Activated B cell treated with CpG ODN at 0.5 μM for 24 hours (primary cell): ENCODE measurements around the gene BFSP1. TPM values are rescaled to one million over a fixed set of nuclear protein-coding genes. Genes with fewer than 3 reads are reported as not detected.

ENCODE experiments used
- ATAC-seq: fragments of 200-7000 bp; cut with Tn5 transposase; one replicate; pipeline ENCODE4 v1.10.0; 2021; ENCODE audit warnings: low read depth, mild to moderate bottlenecking, moderate library complexity
- CTCF ChIA-PET: fragments of 350-600 bp; sonication (Branson Sonifier 250); formaldehyde crosslinking; loops from one replicate; lab custom pipeline; 2021; ENCODE audit warnings: antibody characterized with exemption; lab: Charles Lee
- POLR2A ChIA-PET: fragments of 350-600 bp; sonication (Branson Sonifier 250); formaldehyde crosslinking; loops from one replicate; lab custom pipeline; 2021; ENCODE audit warnings: antibody characterized with exemption; lab: Charles Lee
- DNase-seq: peaks from one replicate; pipeline ENCODE4 v3.0.0; 2022
- H3K27ac Mint-ChIP-seq: one replicate; pipeline ENCODE4 v1.8.0; 2020; ENCODE audit warnings: mixed read lengths
- H3K27me3 Mint-ChIP-seq: one replicate; pipeline ENCODE4 v1.8.0; 2021; ENCODE audit warnings: mixed read lengths
- H3K36me3 Mint-ChIP-seq: one replicate; pipeline ENCODE4 v1.8.0; 2021; ENCODE audit warnings: low read depth, mixed read lengths
- H3K4me1 Mint-ChIP-seq: one replicate; pipeline ENCODE4 v1.8.0; 2021; ENCODE audit warnings: mixed read lengths
- H3K4me3 Mint-ChIP-seq: one replicate; pipeline ENCODE4 v1.8.0; 2020; ENCODE audit warnings: mild to moderate bottlenecking, mixed read lengths
- H3K9me3 Mint-ChIP-seq: one replicate; pipeline ENCODE4 v1.8.0; 2020; ENCODE audit warnings: mixed read lengths
- intact Hi-C: fragments of 100-400 bp; cut with micrococcal nuclease; formaldehyde crosslinking; loops from one replicate; pipeline ENCODE4 v1.15.1; 2024
- total RNA-seq: library from RNA; stranded (reverse); gene quantifications from 2 replicates; pipeline ENCODE4 v1.2.3, GENCODE V29; 2022
- TF ChIP-seq, protein P1 (sequence below): fragments of 200-600 bp; IDR thresholded peaks from one replicate; pipeline ENCODE4 v1.8.0; 2022; ENCODE audit warnings: antibody characterized with exemption, mild to moderate bottlenecking

The BFSP1 gene
- total RNA-seq, 1 donor from 2014 or later, result not detected

DNA sequence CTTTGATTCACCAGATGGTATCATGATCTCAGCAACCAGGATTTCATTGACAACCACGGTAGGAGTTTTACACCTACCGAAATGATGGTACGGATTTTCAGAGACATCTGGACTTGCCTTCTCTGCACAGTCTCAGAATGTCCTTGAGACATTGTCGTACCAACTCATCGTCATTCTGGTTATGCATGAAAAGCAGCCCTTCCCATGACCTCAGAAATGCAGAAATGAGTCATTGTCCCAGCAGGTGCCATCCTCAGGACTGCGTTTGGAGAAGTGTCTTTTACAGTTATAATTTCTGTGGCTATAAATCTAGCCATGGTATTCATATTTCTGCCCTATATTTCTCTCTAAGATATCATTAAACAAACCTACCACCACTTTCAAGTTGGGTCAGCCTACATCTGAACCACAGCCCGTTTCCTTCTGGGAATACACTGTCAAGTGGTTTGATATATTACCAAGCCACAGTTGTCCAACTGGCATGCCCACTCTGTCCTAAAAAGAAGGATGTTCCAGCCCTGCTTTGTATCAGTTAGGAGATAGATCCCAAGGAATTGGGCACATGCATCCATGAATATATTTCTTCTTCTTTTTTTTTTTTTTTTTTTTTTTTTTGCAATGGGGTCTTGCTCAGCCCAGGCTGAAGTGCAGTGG, 7.5 kb upstream of the BFSP1 start:
- ChIA-PET POLR2A (interaction anchor here (0.6 kb wide), 1 partner anchor 493 kb away, joined by 4 read pairs; no protein-coding TSS in a partner anchor), CTCF (interaction anchor here (1.0 to 1.8 kb wide), 3 partner anchors 33 to 400 kb away, joined by 4 to 5 read pairs (median 4); no protein-coding TSS in a partner anchor)
- ATAC-seq (peak; percentile 79), DNase-seq (no peak)
- Mint-ChIP-seq H3K27me3 (peaks cover 29% of the 10 kb centered on the region), H3K4me1 (peaks cover 5% of the 10 kb centered on the region), H3K36me3 (no peaks in the 10 kb centered on the region), H3K9me3 (no peaks in the 10 kb centered on the region), H3K27ac (no peak overlapping the region), H3K4me3 (no peak overlapping the region)
- TF ChIP-seq, protein P1, sequence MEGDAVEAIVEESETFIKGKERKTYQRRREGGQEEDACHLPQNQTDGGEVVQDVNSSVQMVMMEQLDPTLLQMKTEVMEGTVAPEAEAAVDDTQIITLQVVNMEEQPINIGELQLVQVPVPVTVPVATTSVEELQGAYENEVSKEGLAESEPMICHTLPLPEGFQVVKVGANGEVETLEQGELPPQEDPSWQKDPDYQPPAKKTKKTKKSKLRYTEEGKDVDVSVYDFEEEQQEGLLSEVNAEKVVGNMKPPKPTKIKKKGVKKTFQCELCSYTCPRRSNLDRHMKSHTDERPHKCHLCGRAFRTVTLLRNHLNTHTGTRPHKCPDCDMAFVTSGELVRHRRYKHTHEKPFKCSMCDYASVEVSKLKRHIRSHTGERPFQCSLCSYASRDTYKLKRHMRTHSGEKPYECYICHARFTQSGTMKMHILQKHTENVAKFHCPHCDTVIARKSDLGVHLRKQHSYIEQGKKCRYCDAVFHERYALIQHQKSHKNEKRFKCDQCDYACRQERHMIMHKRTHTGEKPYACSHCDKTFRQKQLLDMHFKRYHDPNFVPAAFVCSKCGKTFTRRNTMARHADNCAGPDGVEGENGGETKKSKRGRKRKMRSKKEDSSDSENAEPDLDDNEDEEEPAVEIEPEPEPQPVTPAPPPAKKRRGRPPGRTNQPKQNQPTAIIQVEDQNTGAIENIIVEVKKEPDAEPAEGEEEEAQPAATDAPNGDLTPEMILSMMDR, result no peak
- intact Hi-C loops, result loop anchor here (1.0 kb wide), 1 partner anchor 31 kb away; no protein-coding TSS in a partner anchor

DNA sequence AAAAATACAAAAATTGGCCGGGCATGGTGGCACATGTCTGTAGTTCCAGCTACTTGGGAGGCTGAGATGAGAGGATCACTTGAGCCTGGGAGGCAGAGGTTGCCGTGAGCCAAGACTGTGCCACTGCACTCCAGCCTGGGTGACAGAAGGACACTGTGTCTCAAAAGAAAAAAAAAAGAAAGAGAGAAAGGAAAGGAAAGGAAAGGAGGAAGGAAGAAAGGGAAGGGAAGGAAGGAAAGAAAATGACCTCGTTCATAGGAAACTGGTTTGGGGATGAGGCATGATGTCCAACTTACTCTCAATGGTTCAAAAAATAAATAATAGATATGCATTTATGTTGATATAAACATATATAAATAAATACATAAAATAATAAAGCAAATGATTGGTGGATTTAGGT, 6.8 kb upstream of the BFSP1 start:
- Mint-ChIP-seq H3K9me3 (no peaks in the 10 kb centered on the region), H3K36me3 (no peaks in the 10 kb centered on the region), H3K4me1 (peaks cover 5% of the 10 kb centered on the region), H3K27me3 (peaks cover 26% of the 10 kb centered on the region), H3K4me3 (no peak overlapping the region), H3K27ac (no peak overlapping the region)
- ChIA-PET POLR2A (no interaction called here), CTCF (interaction anchor here (1.3 to 1.8 kb wide), 2 partner anchors 364 to 399 kb away, joined by 5 to 7 read pairs; no protein-coding TSS in a partner anchor)
- no peak for DNase-seq
- no peak for ATAC-seq
- TF ChIP-seq, protein P1, result no peak
- intact Hi-C loops, result loop anchor here (1.0 kb wide), 10 partner anchors 31 to 738 kb away; no protein-coding TSS in a partner anchor

DNA sequence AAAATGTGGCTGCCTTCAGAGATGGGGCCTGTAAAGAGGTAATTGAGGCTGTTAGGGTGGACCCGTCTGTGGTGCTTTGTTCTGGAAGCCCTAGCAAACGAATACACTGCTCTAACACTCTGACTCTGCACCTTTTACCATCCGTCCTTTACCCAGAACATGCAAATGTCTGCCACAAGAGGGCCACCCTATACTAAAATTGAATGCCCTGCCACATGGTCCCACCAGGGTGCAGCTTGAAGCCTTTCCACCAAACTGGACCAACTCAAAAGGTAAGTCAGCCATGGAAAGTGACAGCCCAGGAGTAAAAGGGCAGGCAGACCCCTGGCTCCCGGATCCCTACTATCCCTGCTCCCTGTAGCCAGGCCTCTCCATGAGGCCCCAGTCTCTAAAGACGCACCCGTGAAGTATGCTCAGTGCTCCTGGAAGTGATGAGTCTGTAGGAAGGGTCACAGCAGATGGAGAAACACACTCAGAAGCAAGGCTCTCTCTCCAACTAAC, 5.8 kb upstream of the BFSP1 start:
- Mint-ChIP-seq H3K4me1 (peaks cover 5% of the 10 kb centered on the region), H3K4me3 (no peak overlapping the region), H3K36me3 (no peaks in the 10 kb centered on the region), H3K9me3 (no peaks in the 10 kb centered on the region), H3K27me3 (peaks cover 26% of the 10 kb centered on the region), H3K27ac (no peak overlapping the region)
- ChIA-PET POLR2A (interaction anchor here (0.7 kb wide), 1 partner anchor 146 kb away, joined by 3 read pairs; no protein-coding TSS in a partner anchor), CTCF (interaction anchor here (0.6 to 1.8 kb wide), 17 partner anchors 26 to 462 kb away, joined by 3 to 16 read pairs (median 5); partner anchors contain the start of gene DSTN)
- intact Hi-C loops, result loop anchor here (1.0 kb wide), 9 partner anchors 33 to 739 kb away; no protein-coding TSS in a partner anchor
- DNase-seq (peak; percentile 30), ATAC-seq (peak; percentile 92)
- TF ChIP-seq, protein P1, result no peak

DNA sequence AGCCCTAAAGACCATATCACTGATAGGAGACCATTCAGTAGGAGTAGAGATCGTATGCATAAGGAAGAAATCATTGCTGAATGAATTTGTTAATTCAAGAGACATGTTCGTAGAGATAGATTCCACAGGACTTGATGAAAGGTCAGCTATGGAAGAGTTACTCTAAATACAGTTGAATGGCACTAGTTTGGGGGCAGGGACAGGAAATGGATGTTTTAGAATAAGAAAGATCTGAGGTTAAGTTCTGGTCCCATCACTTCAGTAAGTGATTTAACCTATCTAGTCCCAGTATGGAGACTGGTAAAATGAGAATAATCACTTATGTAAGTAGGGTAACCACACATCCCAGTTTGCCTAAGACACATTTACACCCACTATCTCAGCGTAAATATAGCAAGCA, 2.9 kb upstream of the BFSP1 start:
- H3K27me3 Mint-ChIP-seq, result peaks cover 30% of the 10 kb centered on the region
- ATAC-seq, result no peak
- TF ChIP-seq, protein P1, result no peak
- H3K36me3 Mint-ChIP-seq, result no peaks in the 10 kb centered on the region
- intact Hi-C loops, result no loop called here
- ChIA-PET POLR2A (no interaction called here), CTCF (interaction anchor here (1.5 kb wide), 1 partner anchor 405 kb away, joined by 5 read pairs; no protein-coding TSS in a partner anchor)
- H3K4me3 Mint-ChIP-seq, result no peak overlapping the region
- no peak overlapping the region for H3K27ac Mint-ChIP-seq
- no peaks in the 10 kb centered on the region for H3K9me3 Mint-ChIP-seq
- peaks cover 14% of the 10 kb centered on the region for H3K4me1 Mint-ChIP-seq
- DNase-seq, result no peak

DNA sequence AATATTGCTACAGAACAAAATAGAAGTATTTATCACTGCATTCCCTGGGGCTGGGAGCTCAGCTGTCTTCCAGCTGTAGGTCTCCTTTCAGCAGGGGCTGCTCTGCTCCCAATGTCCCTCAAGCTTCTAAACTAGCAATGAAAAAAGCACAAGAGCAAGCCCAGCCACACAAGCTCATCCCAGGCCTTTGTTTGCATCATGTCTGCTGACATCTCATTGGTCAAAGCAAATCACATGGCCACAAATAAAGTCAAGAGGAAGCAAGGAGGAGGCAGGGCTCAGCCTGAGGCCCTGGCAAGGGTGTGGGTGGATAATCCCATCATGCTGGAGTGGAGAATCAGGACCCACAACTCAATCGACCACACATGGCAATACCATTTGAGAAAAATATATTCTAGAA, 2.2 kb upstream of the BFSP1 start:
- DNase-seq (no peak), ATAC-seq (no peak)
- Mint-ChIP-seq H3K4me1 (peaks cover 10% of the 10 kb centered on the region), H3K4me3 (no peak overlapping the region), H3K36me3 (no peaks in the 10 kb centered on the region), H3K27me3 (peaks cover 28% of the 10 kb centered on the region), H3K9me3 (no peaks in the 10 kb centered on the region), H3K27ac (no peak overlapping the region)
- CTCF ChIA-PET, result interaction anchor here (1.5 kb wide), 1 partner anchor 11 kb away, joined by 4 read pairs; no protein-coding TSS in a partner anchor
- intact Hi-C loops, result no loop called here
- TF ChIP-seq, protein P1, result no peak
- POLR2A ChIA-PET, result no interaction called here
